Hepatocyte (in vitro differentiated cells): ENCODE data around the gene NTPCR. TPM values are rescaled to one million over a fixed set of nuclear protein-coding genes. Genes with fewer than 3 reads are reported as not detected.

Experiments used
- DNase-seq: peaks from one replicate; pipeline ENCODE4 v3.0.0-alpha.2; 2016; ENCODE audit warnings: low spot score
- H2AFZ ChIP-seq: fragments of 200-600 bp; sonication (generic); 2 replicates; pipeline ENCODE4 v1.6.0; 2016; ENCODE audit warnings: antibody characterized with exemption, mild to moderate bottlenecking
- H3K27ac ChIP-seq: fragments of 200-600 bp; sonication (generic); 2 replicates; pipeline ENCODE4 v1.5.1; 2016; ENCODE audit warnings: mild to moderate bottlenecking
- H3K27me3 ChIP-seq: fragments of 200-600 bp; sonication (generic); 2 replicates; pipeline ENCODE4 v1.6.1; 2016
- H3K36me3 ChIP-seq: fragments of 200-600 bp; sonication (generic); replicated peaks from 2 replicates; pipeline ENCODE4 v1.5.1; 2016; ENCODE audit warnings: low read depth; ENCODE audit not compliant: insufficient read depth
- H3K4me1 ChIP-seq: fragments of 200-600 bp; sonication (generic); 2 replicates; pipeline ENCODE4 v1.5.1; 2016; ENCODE audit warnings: mild to moderate bottlenecking, moderate library complexity; ENCODE audit not compliant: insufficient read depth
- H3K4me2 ChIP-seq: fragments of 200-600 bp; sonication (generic); 2 replicates; pipeline ENCODE4 v1.6.0; 2016
- H3K4me3 ChIP-seq: fragments of 200-600 bp; sonication (generic); 2 replicates; pipeline ENCODE4 v1.5.1; 2016; ENCODE audit warnings: mild to moderate bottlenecking
- H3K79me2 ChIP-seq: fragments of 200-600 bp; sonication (generic); 2 replicates; pipeline ENCODE4 v1.6.0; 2017; ENCODE audit warnings: mild to moderate bottlenecking
- H3K9me2 ChIP-seq: fragments of 200-600 bp; sonication (generic); replicated peaks from 2 replicates; pipeline ENCODE4 v1.6.0; 2017; ENCODE audit warnings: mild to moderate bottlenecking; ENCODE audit not compliant: insufficient read depth
- H3K9me3 ChIP-seq: fragments of 200-600 bp; sonication (generic); 2 replicates; pipeline ENCODE4 v1.5.1; 2016; ENCODE audit warnings: low read depth, mild to moderate bottlenecking
- H4K20me1 ChIP-seq: fragments of 200-600 bp; sonication (generic); 2 replicates; pipeline ENCODE4 v1.6.0; 2016; ENCODE audit warnings: mild to moderate bottlenecking; ENCODE audit not compliant: insufficient read depth, poor library complexity, severe bottlenecking
- EZH2 ChIP-seq: fragments of 200-600 bp; sonication (generic); IDR thresholded peaks from 2 replicates; pipeline ENCODE4 v1.6.1; 2016; ENCODE audit warnings: antibody characterized with exemption, mild to moderate bottlenecking, borderline replicate concordance
- EZH2phosphoT487 ChIP-seq: fragments of 200-600 bp; sonication (generic); IDR thresholded peaks from one replicate; pipeline ENCODE4 v1.6.1; 2018; ENCODE audit warnings: antibody characterized with exemption, mild to moderate bottlenecking, low read depth, moderate library complexity; ENCODE audit not compliant: unreplicated experiment, severe bottlenecking
- WGBS: methylation state at CpG from one replicate; pipeline ENCODE4 v1.1.6; 2016; ENCODE audit warnings: low lambda C conversion rate; ENCODE audit errors: missing lambda C conversion rate; 5-methylcytosine and 5-hydroxymethylcytosine counted together
- polyA plus RNA-seq: library from polyadenylated mRNA; unstranded; fragments of >200 nt; fragmentation: Nextera tagmentation; extraction: Ambion mirVana; gene quantifications from 2 replicates; pipeline ENCODE4 v1.2.1, GENCODE V29; 2016
- total RNA-seq: library from RNA; depleted of rRNA; stranded (reverse); fragments of >200 nt; gene quantifications from 2 replicates; pipeline ENCODE4 v1.2.3, GENCODE V29; 2014
- TF ChIP-seq, protein P1 (sequence below): fragments of 200-600 bp; sonication (generic); IDR thresholded peaks from 2 replicates; pipeline ENCODE4 v1.5.1; 2016; ENCODE audit warnings: antibody characterized with exemption, mild to moderate bottlenecking; ENCODE audit not compliant: poor library complexity

Gene NTPCR
- total and polyA plus RNA-seq, 2 experiments from 2014 or later, result 32.1 to 52.9 TPM

- no peak for DNase-seq
- H3K9me2 ChIP-seq, result no peaks in the 10 kb centered on the region
These were observed 19.4 kb downstream of the NTPCR start for GRCh38 chr1:232969799-232970198.

DNA sequence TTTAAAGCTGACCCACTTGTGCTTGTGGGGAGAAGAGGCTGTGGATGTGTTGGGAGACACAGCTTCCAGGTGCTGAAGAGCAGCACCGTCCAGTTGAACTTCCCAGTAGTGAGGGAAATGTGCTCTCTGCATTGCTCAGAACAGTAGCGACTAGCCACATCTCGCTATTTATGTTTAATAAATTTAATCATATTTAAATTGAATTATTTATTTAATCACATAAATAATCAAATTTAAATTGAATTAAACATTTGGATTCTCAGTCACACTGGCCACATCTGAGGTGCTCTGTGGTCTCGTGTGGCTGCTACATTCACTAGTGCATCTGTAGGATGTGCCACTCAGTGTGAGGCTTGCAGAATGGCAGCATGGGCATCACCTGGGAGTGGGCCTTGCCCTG is 20.1 kb downstream of the NTPCR start:
- peaks cover 7% of the 10 kb centered on the region for H3K79me2 ChIP-seq
- no peak for DNase-seq
- TF ChIP-seq EZH2phosphoT487, result no peak
- TF ChIP-seq EZH2, result no peak
- TF ChIP-seq, protein P1, sequence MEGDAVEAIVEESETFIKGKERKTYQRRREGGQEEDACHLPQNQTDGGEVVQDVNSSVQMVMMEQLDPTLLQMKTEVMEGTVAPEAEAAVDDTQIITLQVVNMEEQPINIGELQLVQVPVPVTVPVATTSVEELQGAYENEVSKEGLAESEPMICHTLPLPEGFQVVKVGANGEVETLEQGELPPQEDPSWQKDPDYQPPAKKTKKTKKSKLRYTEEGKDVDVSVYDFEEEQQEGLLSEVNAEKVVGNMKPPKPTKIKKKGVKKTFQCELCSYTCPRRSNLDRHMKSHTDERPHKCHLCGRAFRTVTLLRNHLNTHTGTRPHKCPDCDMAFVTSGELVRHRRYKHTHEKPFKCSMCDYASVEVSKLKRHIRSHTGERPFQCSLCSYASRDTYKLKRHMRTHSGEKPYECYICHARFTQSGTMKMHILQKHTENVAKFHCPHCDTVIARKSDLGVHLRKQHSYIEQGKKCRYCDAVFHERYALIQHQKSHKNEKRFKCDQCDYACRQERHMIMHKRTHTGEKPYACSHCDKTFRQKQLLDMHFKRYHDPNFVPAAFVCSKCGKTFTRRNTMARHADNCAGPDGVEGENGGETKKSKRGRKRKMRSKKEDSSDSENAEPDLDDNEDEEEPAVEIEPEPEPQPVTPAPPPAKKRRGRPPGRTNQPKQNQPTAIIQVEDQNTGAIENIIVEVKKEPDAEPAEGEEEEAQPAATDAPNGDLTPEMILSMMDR, result no peak
- no peak overlapping the region for H3K4me2 ChIP-seq
- H4K20me1 ChIP-seq, result no peaks in the 10 kb centered on the region
- H3K4me1 ChIP-seq, result peaks cover 18% of the 10 kb centered on the region
- H3K36me3 ChIP-seq, result no peaks in the 10 kb centered on the region
- peaks cover 12% of the 10 kb centered on the region for H3K9me3 ChIP-seq
- no peaks in the 10 kb centered on the region for H3K27me3 ChIP-seq
- H2AFZ ChIP-seq, result no peak overlapping the region
- H3K9me2 ChIP-seq, result no peaks in the 10 kb centered on the region
- WGBS, result 98% methylated on average over 4 of the region's 4 CpGs
- H3K27ac ChIP-seq, result no peak overlapping the region
- no peak overlapping the region for H3K4me3 ChIP-seq

More at GRCh38 chr1:232969799-232970198, 19.4 kb downstream of the NTPCR start:
- Histone ChIP-seq H3K27me3 (no peaks in the 10 kb centered on the region), H3K36me3 (no peaks in the 10 kb centered on the region), H3K9me3 (peaks cover 12% of the 10 kb centered on the region), H3K4me2 (no peak overlapping the region), H3K79me2 (peaks cover 7% of the 10 kb centered on the region), H3K27ac (no peak overlapping the region), H3K4me1 (peaks cover 21% of the 10 kb centered on the region), H3K4me3 (no peak overlapping the region), H2AFZ (no peak overlapping the region), H4K20me1 (no peaks in the 10 kb centered on the region)
- WGBS, result 94% methylated on average over 5 of the region's 5 CpGs
- TF ChIP-seq EZH2 (no peak), EZH2phosphoT487 (no peak)
- TF ChIP-seq, protein P1, result no peak

GRCh38 chr1:232973652-232974611 is 23.5 kb downstream of the NTPCR start:
- H3K79me2 ChIP-seq, result no peaks in the 10 kb centered on the region
- H3K4me2 ChIP-seq, result no peak overlapping the region
- DNase-seq, result no peak
- H3K4me1 ChIP-seq, result peaks cover 10% of the 10 kb centered on the region
- no peaks in the 10 kb centered on the region for H3K36me3 ChIP-seq
- H3K9me3 ChIP-seq, result peaks cover 12% of the 10 kb centered on the region
- no peak for TF ChIP-seq EZH2
- TF ChIP-seq, protein P1, result no peak
- TF ChIP-seq EZH2phosphoT487, result no peak
- no peaks in the 10 kb centered on the region for H4K20me1 ChIP-seq
- no peak overlapping the region for H3K27ac ChIP-seq
- no peaks in the 10 kb centered on the region for H3K27me3 ChIP-seq
- H3K4me3 ChIP-seq, result no peak overlapping the region
- WGBS, result 94% methylated on average over 2 of the region's 2 CpGs
- no peaks in the 10 kb centered on the region for H3K9me2 ChIP-seq
- no peak overlapping the region for H2AFZ ChIP-seq
